ENCODE data around the gene ADCY6.

The ADCY6 gene

DNA sequence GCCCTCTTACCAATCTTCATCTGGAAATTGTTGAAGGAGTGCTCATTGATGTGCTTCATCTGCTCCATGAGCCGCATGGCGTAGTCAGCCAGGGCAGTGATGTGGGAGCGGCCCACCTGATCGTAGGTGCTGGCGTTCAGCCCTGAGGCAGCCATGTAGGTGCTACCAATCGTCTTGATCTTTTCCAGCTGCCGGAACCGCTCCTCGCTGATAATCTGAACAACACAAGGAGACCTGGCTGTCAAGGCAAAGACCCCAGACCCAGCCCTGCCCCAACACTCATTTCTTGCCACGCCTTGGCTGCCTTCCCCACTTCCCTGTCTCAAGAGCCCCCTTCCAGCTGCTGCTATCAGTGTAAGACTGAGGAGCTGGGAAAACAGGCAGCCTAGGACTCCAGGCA, 18.1 kb downstream of the ADCY6 start:
- no peak overlapping the region for H3K9ac ChIP-seq (ENCODE audit: low read length in 2 of 2)
- peaks cover 67 to 72% of the 10 kb centered on the region in 2 donors for H3K36me3 ChIP-seq (ENCODE audit: control insufficient read depth in 2 of 2, insufficient read depth in 2 of 2, low read length in 2 of 2)
- no peaks in the 10 kb centered on the region for H3K9me3 ChIP-seq (ENCODE audit: control insufficient read depth in 2 of 2, low read length in 2 of 2)
- H3K27ac ChIP-seq (ENCODE audit: low read length): no peak overlapping the region
- no peaks in the 10 kb centered on the region for H3K27me3 ChIP-seq (ENCODE audit: control insufficient read depth in 1 of 2, insufficient read depth in 2 of 2, low read length in 2 of 2)
- H3K4me3 ChIP-seq (ENCODE audit: low read length in 2 of 2): no peak overlapping the region
- H3K4me1 ChIP-seq (ENCODE audit: control insufficient read depth, insufficient read depth, low read length): no peaks in the 10 kb centered on the region

DNA sequence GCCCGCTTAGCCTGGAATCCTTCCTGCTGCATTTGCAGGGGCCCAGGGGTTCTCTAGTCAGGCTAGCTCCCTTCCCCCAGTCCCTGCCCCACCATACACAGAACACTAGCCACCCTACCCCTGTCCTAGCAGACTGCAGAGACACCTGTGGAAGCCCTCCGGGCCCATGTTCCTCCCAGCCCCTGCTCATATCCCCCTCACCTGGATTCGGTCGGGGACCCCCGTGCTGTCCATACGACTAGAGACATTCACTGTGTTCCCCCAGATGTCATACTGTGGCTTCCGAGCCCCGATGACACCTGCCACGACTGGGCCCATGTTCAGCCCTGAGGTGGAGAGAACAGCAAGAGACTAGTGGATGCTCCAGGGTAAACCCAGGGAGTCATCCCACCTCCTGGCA, 20.2 kb downstream of the ADCY6 start:
- no peaks in the 10 kb centered on the region for H3K27me3 ChIP-seq (ENCODE audit: control insufficient read depth in 1 of 2, insufficient read depth in 2 of 2, low read length in 2 of 2)
- H3K4me1 ChIP-seq (ENCODE audit: control insufficient read depth, insufficient read depth, low read length): no peaks in the 10 kb centered on the region
- no peaks in the 10 kb centered on the region for H3K9me3 ChIP-seq (ENCODE audit: control insufficient read depth in 2 of 2, low read length in 2 of 2)
- no peak overlapping the region for H3K27ac ChIP-seq (ENCODE audit: low read length)
- H3K4me3 ChIP-seq (ENCODE audit: low read length in 2 of 2): no peak overlapping the region
- peaks cover 55 to 56% of the 10 kb centered on the region in 2 donors for H3K36me3 ChIP-seq (ENCODE audit: control insufficient read depth in 2 of 2, insufficient read depth in 2 of 2, low read length in 2 of 2)
- no peak overlapping the region for H3K9ac ChIP-seq (ENCODE audit: low read length in 2 of 2)

DNA sequence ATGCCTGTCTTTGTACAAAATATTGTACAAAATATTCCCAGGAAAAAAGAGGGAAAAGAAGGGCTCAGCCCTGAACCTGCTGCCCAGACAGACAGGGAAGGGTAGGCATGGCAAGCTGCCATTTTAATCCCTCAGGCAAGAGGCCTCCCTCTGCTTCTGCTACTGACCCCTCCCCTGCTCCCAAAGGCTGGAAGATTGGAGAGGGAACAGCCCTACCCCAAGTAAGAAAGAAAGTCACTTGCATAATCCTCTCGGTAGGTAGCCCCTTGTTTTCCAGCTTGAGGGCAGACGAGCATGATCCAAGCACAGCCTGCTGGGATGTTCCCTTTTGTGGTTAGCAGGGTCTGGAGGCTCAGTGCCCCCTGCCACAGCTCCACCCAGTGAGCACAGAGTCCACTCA, 20.7 kb downstream of the ADCY6 start:
- Histone ChIP-seq H3K9me3 (ENCODE audit: control insufficient read depth in 2 of 2, low read length in 2 of 2) (no peaks in the 10 kb centered on the region), H3K4me1 (ENCODE audit: control insufficient read depth, insufficient read depth, low read length) (no peaks in the 10 kb centered on the region), H3K36me3 (ENCODE audit: control insufficient read depth in 2 of 2, insufficient read depth in 2 of 2, low read length in 2 of 2) (peaks cover 49 to 50% of the 10 kb centered on the region in 2 donors), H3K27ac (ENCODE audit: low read length) (no peak overlapping the region), H3K9ac (ENCODE audit: low read length in 2 of 2) (no peak overlapping the region), H3K27me3 (ENCODE audit: control insufficient read depth in 1 of 2, insufficient read depth in 2 of 2, low read length in 2 of 2) (no peaks in the 10 kb centered on the region), H3K4me3 (ENCODE audit: low read length in 2 of 2) (no peak overlapping the region)

DNA sequence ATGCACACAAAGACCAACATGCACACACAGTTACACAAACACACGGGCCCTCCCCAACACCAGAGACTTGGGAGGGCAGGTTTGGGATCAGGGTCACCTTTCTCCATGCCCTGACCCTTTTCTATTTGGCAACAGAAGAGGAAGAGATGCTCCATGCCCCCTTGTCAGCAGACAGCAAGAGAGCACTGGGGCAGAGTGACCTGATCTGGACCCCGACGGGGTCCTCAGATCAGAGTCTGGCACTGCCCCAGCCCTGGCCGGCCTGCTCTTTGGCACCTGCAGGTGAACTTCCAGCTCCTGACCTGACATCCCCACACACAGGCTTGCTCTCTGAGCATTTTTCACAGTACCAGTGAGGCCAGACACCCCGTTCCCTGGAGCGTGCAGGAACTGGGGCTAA, 21.4 kb downstream of the ADCY6 start:
- H3K27me3 ChIP-seq (ENCODE audit: control insufficient read depth in 1 of 2, insufficient read depth in 2 of 2, low read length in 2 of 2): no peaks in the 10 kb centered on the region
- H3K27ac ChIP-seq (ENCODE audit: low read length): no peak overlapping the region
- no peak overlapping the region for H3K9ac ChIP-seq (ENCODE audit: low read length in 2 of 2)
- no peaks in the 10 kb centered on the region for H3K4me1 ChIP-seq (ENCODE audit: control insufficient read depth, insufficient read depth, low read length)
- no peak overlapping the region for H3K4me3 ChIP-seq (ENCODE audit: low read length in 2 of 2)
- no peaks in the 10 kb centered on the region for H3K9me3 ChIP-seq (ENCODE audit: control insufficient read depth in 2 of 2, low read length in 2 of 2)
- peaks cover 43 to 44% of the 10 kb centered on the region in 2 donors for H3K36me3 ChIP-seq (ENCODE audit: control insufficient read depth in 2 of 2, insufficient read depth in 2 of 2, low read length in 2 of 2)

DNA sequence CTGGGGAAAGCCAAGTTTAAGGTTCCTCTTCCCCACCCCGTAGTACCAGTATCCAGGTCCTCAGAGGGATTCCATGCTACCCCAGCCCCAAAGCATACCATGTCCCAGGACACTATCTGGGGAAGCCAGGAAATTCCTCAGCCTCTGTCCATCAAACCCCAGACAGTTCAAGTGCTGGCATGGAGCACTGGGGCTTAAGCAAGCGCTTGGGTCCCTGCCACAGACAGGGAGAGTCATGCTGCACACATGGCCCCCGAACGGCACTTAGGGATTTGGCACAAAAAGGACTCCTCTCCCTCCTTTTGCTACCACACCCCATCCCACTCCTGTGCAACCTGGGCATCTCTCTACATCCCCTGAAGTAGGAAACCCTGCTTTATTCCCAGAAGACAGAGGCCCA, 21.8 kb downstream of the ADCY6 start:
- H3K36me3 ChIP-seq (ENCODE audit: control insufficient read depth in 2 of 2, insufficient read depth in 2 of 2, low read length in 2 of 2): peaks cover 38 to 39% of the 10 kb centered on the region in 2 donors
- H3K4me3 ChIP-seq (ENCODE audit: low read length in 2 of 2): no peak overlapping the region
- no peaks in the 10 kb centered on the region for H3K4me1 ChIP-seq (ENCODE audit: control insufficient read depth, insufficient read depth, low read length)
- no peaks in the 10 kb centered on the region for H3K9me3 ChIP-seq (ENCODE audit: control insufficient read depth in 2 of 2, low read length in 2 of 2)
- H3K27me3 ChIP-seq (ENCODE audit: control insufficient read depth in 1 of 2, insufficient read depth in 2 of 2, low read length in 2 of 2): no peaks in the 10 kb centered on the region
- H3K27ac ChIP-seq (ENCODE audit: low read length): no peak overlapping the region
- H3K9ac ChIP-seq (ENCODE audit: low read length in 2 of 2): no peak overlapping the region

DNA sequence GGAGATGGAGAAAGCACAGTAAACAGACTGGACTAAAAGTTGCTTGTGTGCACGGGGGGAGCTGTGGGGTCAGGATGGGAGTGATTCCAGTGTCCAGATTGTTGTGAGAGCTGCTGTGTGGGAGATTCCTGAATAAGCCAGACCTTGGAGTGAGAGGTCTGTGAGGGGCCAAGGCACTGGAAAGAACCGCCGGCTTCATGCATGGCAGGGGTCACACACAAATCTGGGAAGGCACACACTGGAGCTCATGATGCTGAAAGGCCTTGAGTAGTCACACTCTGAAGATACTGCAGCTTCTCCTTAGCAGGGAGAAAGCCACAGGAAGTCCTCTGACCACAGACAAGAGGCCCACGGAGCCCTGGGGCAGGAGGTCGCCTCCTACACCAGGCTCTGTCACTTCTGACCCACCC, 23.1 kb downstream of the ADCY6 start:
- no peak overlapping the region for H3K27ac ChIP-seq (ENCODE audit: low read length)
- no peaks in the 10 kb centered on the region for H3K9me3 ChIP-seq (ENCODE audit: control insufficient read depth in 2 of 2, low read length in 2 of 2)
- no peak overlapping the region for H3K4me3 ChIP-seq (ENCODE audit: low read length in 2 of 2)
- no peaks in the 10 kb centered on the region for H3K27me3 ChIP-seq (ENCODE audit: control insufficient read depth in 1 of 2, insufficient read depth in 2 of 2, low read length in 2 of 2)
- H3K9ac ChIP-seq (ENCODE audit: low read length in 2 of 2): no peak overlapping the region
- H3K4me1 ChIP-seq (ENCODE audit: control insufficient read depth, insufficient read depth, low read length): no peaks in the 10 kb centered on the region
- peaks cover 26% of the 10 kb centered on the region in 2 donors for H3K36me3 ChIP-seq (ENCODE audit: control insufficient read depth in 2 of 2, insufficient read depth in 2 of 2, low read length in 2 of 2)

DNA sequence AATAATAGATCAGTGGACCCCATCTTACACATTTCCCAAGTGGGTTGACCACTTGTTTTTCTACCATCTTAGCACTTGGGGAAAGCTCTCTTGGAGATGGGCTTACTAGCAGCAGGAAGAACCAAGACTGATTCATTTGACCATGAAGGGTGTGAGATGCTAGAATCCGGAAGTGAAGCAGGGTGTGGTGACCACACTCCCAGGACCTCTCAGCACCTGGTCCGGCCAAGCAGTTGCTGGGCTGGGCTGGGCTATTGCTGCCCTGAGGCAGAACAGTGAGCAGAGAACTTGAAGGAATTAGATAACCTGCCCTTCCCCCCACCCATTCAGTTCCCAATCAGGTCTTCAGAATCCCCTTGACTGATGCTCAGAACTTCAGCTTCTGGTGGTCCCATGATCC, 24.4 kb downstream of the ADCY6 start:
- H3K9ac ChIP-seq (ENCODE audit: low read length in 2 of 2): no peak overlapping the region
- no peaks in the 10 kb centered on the region for H3K27me3 ChIP-seq (ENCODE audit: control insufficient read depth in 1 of 2, insufficient read depth in 2 of 2, low read length in 2 of 2)
- H3K27ac ChIP-seq (ENCODE audit: low read length): no peak overlapping the region
- no peaks in the 10 kb centered on the region for H3K9me3 ChIP-seq (ENCODE audit: control insufficient read depth in 2 of 2, low read length in 2 of 2)
- no peaks in the 10 kb centered on the region for H3K4me1 ChIP-seq (ENCODE audit: control insufficient read depth, insufficient read depth, low read length)
- no peak overlapping the region for H3K4me3 ChIP-seq (ENCODE audit: low read length in 2 of 2)
- H3K36me3 ChIP-seq (ENCODE audit: control insufficient read depth in 2 of 2, insufficient read depth in 2 of 2, low read length in 2 of 2): peaks cover 19 to 20% of the 10 kb centered on the region in 2 donors

DNA sequence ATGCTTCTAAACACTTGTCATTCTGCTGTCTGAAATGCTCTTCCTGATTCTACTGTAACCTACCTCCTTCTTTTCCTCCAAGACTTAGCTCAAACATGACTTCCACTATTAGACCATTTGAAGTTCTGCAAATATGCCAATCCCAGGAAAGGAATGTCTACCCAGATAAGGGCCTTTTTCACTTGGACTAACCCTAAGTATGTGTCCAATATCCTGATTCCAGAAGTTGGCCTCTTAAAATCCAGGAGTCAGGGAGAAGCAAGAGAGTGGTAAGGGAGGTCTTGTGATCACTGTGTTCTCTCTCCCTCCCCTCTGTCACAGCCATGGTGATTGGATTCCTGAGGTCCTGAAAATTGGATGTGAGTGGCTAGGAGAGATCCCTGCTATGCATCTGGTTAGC, 30.2 kb downstream of the ADCY6 start:
- no peaks in the 10 kb centered on the region for H3K27me3 ChIP-seq (ENCODE audit: control insufficient read depth in 1 of 2, insufficient read depth in 2 of 2, low read length in 2 of 2)

DNA sequence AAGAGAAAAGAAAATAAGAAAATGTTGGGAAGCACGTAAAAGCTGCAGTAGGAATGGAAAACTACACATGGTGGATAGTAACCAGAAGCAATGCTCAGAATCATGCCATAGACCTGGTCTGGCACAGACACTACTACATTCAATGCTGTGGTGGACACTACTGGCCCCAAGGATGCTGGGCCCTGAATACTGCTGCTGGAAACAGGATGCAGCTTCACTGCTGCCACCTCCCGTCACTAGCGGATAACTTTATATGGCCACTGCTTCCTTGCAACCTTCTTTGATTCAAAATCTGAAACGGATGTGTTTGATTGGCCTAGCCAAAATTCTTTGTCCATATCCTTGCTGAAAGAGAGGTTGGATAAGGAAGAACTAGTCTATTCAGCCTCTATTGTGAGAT, 30.7 kb downstream of the ADCY6 start:
- H3K27ac ChIP-seq (ENCODE audit: low read length): no peak overlapping the region
- no peaks in the 10 kb centered on the region for H3K9me3 ChIP-seq (ENCODE audit: control insufficient read depth in 2 of 2, low read length in 2 of 2)
- no peak overlapping the region for H3K4me3 ChIP-seq (ENCODE audit: low read length in 2 of 2)
- H3K4me1 ChIP-seq (ENCODE audit: control insufficient read depth, insufficient read depth, low read length): no peaks in the 10 kb centered on the region
- H3K9ac ChIP-seq (ENCODE audit: low read length in 2 of 2): no peak overlapping the region
- H3K27me3 ChIP-seq (ENCODE audit: control insufficient read depth in 1 of 2, insufficient read depth in 2 of 2, low read length in 2 of 2): no peaks in the 10 kb centered on the region
- no peaks in the 10 kb centered on the region for H3K36me3 ChIP-seq (ENCODE audit: control insufficient read depth in 2 of 2, insufficient read depth in 2 of 2, low read length in 2 of 2)

More for the DNA sequence above, 30.2 kb downstream of the ADCY6 start:
- no peak overlapping the region for H3K9ac ChIP-seq (ENCODE audit: low read length in 2 of 2)
- no peaks in the 10 kb centered on the region for H3K9me3 ChIP-seq (ENCODE audit: control insufficient read depth in 2 of 2, low read length in 2 of 2)
- H3K27ac ChIP-seq (ENCODE audit: low read length): no peak overlapping the region
- no peak overlapping the region for H3K4me3 ChIP-seq (ENCODE audit: low read length in 2 of 2)
- H3K36me3 ChIP-seq (ENCODE audit: control insufficient read depth in 2 of 2, insufficient read depth in 2 of 2, low read length in 2 of 2): no peaks in the 10 kb centered on the region
- no peaks in the 10 kb centered on the region for H3K4me1 ChIP-seq (ENCODE audit: control insufficient read depth, insufficient read depth, low read length)

DNA sequence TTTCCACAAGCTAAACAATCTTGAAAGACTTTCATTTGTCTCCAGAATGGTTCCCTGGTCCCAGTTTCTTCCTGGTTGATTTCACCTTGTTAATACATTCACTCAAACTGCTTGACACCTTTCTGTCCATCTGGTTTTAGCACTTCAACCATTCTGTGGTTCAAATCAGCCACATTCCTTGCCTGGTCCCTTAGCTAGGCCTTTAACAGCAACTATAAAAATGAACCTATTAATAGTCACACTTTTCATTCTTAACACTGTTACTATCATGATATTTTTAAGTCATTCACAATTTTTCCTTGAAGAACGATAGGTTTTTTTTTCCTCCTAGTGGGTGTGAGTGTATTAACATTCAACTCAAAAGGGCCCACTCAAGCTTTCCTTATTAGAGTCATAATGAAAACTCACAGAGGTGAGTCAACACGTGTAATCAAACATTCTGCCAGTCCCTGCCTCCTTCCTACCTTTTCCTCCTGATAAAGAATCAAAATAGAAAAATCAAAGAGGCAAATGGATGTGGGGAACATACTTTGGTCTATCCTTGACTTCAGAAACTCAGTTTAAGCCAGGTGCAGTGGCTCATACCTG, 38.0 kb downstream of the ADCY6 start:
- Histone ChIP-seq H3K27ac (ENCODE audit: low read length) (no peak overlapping the region), H3K27me3 (ENCODE audit: control insufficient read depth in 1 of 2, insufficient read depth in 2 of 2, low read length in 2 of 2) (no peaks in the 10 kb centered on the region), H3K4me3 (ENCODE audit: low read length in 2 of 2) (no peak overlapping the region)

DNA sequence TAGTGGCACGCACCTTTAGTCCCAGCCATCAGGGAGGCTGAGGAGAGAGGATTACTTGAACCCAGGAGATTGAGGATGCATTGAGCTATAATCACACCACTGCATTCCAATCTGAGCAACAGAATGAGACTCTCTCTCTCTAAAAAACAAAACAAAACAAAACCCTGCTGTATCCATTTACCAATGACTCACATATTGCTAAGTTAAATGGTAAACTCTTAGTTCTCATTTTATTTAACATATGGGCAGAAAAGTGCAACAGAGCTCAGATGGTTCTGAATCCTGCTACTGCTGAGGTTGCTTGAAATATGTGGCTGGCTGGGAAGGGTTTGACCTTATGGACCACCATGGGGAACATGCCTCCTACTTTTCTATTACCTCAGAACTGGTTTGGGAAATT, 38.7 kb downstream of the ADCY6 start:
- H3K9me3 ChIP-seq (ENCODE audit: control insufficient read depth in 2 of 2, low read length in 2 of 2): no peaks in the 10 kb centered on the region
- no peak overlapping the region for H3K27ac ChIP-seq (ENCODE audit: low read length)
- H3K4me3 ChIP-seq (ENCODE audit: low read length in 2 of 2): no peak overlapping the region
- H3K9ac ChIP-seq (ENCODE audit: low read length in 2 of 2): no peak overlapping the region
- H3K4me1 ChIP-seq (ENCODE audit: control insufficient read depth, insufficient read depth, low read length): no peaks in the 10 kb centered on the region
- no peaks in the 10 kb centered on the region for H3K36me3 ChIP-seq (ENCODE audit: control insufficient read depth in 2 of 2, insufficient read depth in 2 of 2, low read length in 2 of 2)
- H3K27me3 ChIP-seq (ENCODE audit: control insufficient read depth in 1 of 2, insufficient read depth in 2 of 2, low read length in 2 of 2): no peaks in the 10 kb centered on the region

More for the DNA sequence above, 38.0 kb downstream of the ADCY6 start:
- Histone ChIP-seq H3K36me3 (ENCODE audit: control insufficient read depth in 2 of 2, insufficient read depth in 2 of 2, low read length in 2 of 2) (no peaks in the 10 kb centered on the region), H3K9ac (ENCODE audit: low read length in 2 of 2) (no peak overlapping the region), H3K4me1 (ENCODE audit: control insufficient read depth, insufficient read depth, low read length) (no peaks in the 10 kb centered on the region), H3K9me3 (ENCODE audit: control insufficient read depth in 2 of 2, low read length in 2 of 2) (no peaks in the 10 kb centered on the region)
